ENCODE results near the gene EPB41L1. TPM values are rescaled to one million over a fixed set of nuclear protein-coding genes. Genes with fewer than 3 reads are reported as not detected.

EPB41L1 gene
- polyA plus RNA-seq, 3 donors = 67.5 to 72.0 (median 72.0) TPM

DNA sequence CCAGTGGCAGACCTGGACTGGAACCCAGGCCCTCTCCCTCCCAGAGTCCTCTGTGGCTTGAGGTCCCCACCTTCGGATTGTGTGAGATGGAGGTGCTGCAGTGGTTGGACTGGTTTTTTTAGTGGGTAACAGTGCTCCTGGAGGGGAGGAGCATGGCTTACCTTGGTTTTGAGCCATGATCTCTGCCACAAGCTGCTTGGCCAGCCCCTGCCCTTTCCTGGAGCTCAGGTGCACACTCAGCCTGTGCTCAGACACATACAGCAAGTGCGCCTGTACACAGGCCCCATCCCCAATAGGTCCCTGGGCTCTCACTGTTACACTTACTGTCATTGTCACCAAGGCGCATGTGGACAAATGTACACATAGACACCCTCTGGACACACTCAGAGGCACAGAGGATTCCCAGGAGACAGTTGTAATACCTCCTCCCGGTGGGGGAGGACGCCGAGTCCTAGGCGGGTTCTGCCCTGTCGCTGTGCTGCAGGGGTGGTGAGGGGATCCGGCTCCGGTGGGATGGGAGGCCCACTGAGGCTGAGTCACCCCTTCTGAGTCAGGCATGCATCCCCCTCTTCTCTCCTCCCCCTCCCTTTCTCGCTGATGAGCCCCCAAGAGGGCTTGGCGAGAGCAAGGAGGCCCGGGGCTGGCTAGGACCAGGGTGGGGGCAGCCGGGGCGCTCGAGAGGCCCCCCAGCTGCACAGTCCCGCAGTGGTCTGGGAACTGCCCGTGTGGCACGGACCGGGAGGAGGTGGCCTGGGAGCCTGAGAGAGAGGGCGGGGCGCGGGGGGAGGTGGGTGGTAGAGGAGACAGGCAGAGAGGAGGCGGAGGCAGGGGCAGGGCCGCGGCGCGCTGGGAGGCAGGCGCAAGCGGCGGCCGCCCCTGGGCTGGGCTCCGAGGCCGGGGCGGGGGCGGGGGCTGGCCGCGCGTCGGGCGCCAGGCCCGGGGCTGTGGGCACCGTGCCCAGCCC lies 522 bp upstream of the EPB41L1 start:
- peak in 1 of 3 donors; percentile 68 for DNase-seq (ENCODE audit: low read depth in 3 of 3, low spot score in 2 of 3)

GRCh38 chr20:36155629-36155971 lies 1.1 kb downstream of the EPB41L1 start:
- no peak for DNase-seq (ENCODE audit: low read depth in 3 of 3, low spot score in 2 of 3)

GRCh38 chr20:36155991-36156390 lies 1.5 kb downstream of the EPB41L1 start:
- no peak for DNase-seq (ENCODE audit: low read depth in 3 of 3, low spot score in 2 of 3)

- no peak for DNase-seq (ENCODE audit: low read depth in 3 of 3, low spot score in 2 of 3)
Observed at GRCh38 chr20:36157610-36158009, 3.1 kb downstream of the EPB41L1 start.

GRCh38 chr20:36158160-36158741 lies 3.7 kb downstream of the EPB41L1 start:
- DNase-seq (ENCODE audit: low read depth in 3 of 3, low spot score in 2 of 3) = no peak

- no peak for DNase-seq (ENCODE audit: low read depth in 3 of 3, low spot score in 2 of 3)
Observed at GRCh38 chr20:36159833-36160232, 5.3 kb downstream of the EPB41L1 start.

DNA sequence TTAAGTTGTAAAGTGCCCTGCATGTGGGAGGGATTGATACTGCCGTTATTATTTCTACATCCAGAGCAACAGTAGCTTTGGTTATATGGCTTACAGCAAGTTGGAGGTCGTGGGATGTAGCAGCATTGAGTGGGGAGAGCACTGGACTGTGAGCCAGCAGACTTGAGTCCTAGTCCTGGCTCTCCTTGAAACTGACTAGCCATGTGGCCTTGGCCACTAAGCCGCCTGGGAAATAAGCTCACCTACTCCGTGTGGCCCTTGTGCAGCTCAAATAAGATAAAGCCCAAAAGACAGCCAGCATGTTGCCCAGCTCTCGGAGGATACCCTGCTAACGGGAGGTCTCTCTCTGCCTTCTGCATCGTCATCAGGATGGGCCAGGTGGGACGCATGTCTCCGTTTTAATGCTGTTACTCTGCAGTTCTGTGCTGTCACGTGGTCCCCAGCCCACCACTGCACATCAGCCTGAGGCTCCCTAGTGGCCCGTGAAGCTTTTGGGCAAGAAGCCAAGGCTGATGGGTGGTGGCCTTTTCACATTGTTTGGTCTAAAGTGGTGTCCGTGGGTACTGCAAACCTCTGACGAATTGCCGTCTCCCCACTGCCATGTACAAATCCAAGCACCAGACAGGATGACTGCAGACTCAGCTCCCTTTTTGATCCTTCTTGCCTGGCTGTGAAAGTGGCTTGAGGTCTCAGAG lies 7.9 kb downstream of the EPB41L1 start:
- DNase-seq (ENCODE audit: low read depth in 3 of 3, low spot score in 2 of 3) = no peak

DNA sequence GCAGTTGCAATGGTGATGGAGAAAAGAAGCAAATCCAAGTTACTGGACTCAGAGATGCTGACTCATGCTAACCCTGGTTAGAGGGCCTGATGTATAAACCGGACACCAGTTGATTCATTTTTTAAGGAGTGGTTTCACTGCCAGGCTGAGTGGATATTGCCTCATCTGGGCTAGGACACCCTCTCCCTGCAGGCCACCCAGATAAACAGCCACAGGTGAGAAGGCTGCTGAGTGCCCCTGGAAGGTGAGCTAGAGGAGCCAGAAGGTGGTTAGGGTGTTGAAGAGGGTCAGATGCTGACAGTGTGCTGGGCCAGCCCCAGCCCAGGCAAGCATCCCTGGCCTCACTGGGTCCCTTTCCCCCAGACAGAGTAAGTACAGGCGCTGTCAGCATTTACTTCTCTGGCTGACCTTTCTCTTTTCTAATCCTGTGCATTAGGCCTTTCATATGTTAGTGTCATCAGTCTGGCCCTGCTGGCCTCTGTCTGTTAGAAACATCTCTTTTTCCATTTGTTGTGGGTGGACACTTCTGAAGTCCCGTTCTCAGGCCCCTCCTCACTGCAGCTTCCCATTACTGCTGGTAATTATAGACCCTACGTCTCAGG lies 13.5 kb downstream of the EPB41L1 start:
- no peak for DNase-seq (ENCODE audit: low read depth in 3 of 3, low spot score in 2 of 3)

- no peak for DNase-seq (ENCODE audit: low read depth in 3 of 3, low spot score in 2 of 3)
Observed at GRCh38 chr20:36170542-36171215, 16.1 kb downstream of the EPB41L1 start.

GRCh38 chr20:36173451-36173933 lies 19.0 kb downstream of the EPB41L1 start:
- peak in 2 of 3 donors; percentile 63 to 70 for DNase-seq (ENCODE audit: low read depth in 3 of 3, low spot score in 2 of 3)

GRCh38 chr20:36175016-36175415 lies 20.5 kb downstream of the EPB41L1 start:
- no peak for DNase-seq (ENCODE audit: low read depth in 3 of 3, low spot score in 2 of 3)

GRCh38 chr20:36175475-36175995 lies 21.0 kb downstream of the EPB41L1 start:
- no peak for DNase-seq (ENCODE audit: low read depth in 3 of 3, low spot score in 2 of 3)

DNA sequence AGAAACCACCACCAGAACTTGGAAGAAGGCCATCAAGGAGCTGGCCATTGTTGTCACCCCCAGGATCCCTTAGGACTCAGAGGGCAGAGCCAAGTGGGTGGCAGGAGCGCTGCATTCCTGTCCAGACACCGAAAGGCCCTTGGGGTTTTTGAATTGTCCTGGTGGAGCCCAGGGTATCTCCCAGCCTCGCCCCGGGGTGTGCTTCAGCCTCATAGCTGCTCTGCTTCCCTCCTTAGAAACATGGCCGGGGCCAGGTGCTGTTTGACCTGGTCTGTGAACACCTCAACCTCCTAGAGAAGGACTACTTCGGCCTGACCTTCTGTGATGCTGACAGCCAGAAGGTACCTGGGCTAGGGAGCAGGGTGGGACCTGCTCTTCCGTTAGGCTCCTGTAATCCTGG lies 23.2 kb downstream of the EPB41L1 start:
- DNase-seq (ENCODE audit: low read depth in 3 of 3, low spot score in 2 of 3) = no peak

- no peak for DNase-seq (ENCODE audit: low read depth in 3 of 3, low spot score in 2 of 3)
Observed at GRCh38 chr20:36179170-36179945, 24.8 kb downstream of the EPB41L1 start.

- no peak for DNase-seq (ENCODE audit: low read depth in 3 of 3, low spot score in 2 of 3)
Observed at GRCh38 chr20:36180323-36180722, 25.8 kb downstream of the EPB41L1 start.

DNA sequence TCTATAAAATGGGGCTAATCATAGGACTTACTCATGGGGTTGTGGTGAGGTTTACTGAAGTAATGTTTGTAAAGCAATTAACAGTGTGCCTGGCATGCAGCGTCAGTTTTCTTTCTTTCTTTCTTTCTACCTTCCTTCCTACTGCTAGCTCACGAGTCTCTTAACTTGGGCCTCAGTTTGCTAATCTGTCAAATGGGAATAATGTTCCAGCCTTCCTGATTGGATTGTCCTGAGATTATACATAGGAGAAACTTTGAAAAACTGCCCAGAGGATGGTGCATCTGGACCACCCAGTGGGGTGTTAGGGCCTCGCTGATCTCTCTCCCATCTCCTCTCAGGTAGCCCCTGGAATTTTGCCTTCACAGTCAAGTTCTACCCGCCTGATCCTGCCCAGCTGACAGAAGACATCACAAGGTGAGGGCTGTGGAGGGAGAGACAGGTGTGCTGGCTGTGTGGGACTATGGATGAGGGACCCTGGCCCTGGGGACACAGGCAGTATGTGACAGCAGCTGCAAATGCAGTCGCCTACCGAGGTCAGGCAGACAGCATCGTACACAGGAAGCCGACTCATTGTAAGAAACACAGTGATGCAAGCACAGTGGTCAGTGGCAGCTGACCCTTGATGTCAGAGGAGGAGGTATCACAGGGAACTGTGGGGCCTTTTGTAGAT lies 27.5 kb downstream of the EPB41L1 start:
- no peak for DNase-seq (ENCODE audit: low read depth in 3 of 3, low spot score in 2 of 3)

- DNase-seq (ENCODE audit: low read depth in 3 of 3, low spot score in 2 of 3) = no peak
Observed at GRCh38 chr20:36182604-36183154, 28.1 kb downstream of the EPB41L1 start.

DNA sequence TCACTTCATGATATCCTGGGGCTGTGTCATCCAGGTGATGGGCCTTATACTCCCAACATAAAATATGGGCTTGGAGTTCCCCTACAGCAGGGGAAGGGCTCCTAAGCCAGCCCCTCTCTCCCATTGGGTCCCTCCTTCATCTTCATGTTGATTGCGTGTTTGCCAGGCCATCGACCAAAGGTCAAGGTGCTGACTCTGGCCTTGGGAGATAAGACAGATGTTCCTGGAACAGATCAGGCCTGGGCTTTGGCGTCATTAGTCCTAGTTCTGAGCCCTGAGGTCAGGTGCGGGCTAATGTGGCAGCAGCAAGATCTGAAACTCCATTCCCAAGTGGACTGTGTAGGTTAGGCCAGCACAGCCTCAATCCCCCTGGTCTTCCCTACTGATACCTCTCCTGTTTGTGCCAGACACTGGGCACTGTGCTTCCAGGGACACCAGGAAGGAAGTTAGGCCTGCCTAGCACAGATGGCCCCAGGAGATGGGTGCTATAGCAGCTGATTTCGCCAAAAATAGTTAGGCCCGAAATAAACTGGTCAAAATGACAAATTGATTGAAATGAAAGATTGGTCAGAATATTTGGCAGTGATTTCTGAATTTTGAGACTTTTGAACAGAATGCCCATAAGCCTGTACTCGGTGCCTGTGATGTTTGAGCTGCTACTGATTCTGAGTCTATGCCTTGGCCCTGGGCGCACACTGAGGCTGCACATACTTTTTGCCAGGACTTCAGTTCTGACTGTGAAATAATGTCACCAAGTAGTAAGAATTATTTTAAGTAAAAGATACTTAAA lies 28.8 kb downstream of the EPB41L1 start:
- no peak for DNase-seq (ENCODE audit: low read depth in 3 of 3, low spot score in 2 of 3)

All from right renal cortex interstitium (tissue), 3 donors.